Esophagus squamous epithelium (tissue), 5 donors: ENCODE results near the gene ERP29. TPM values are rescaled to one million over a fixed set of nuclear protein-coding genes. Genes with fewer than 3 reads are reported as not detected.

Experiments
- DNase-seq: peaks from one replicate; lab custom pipeline; 2025; lab: John Stamatoyannopoulos, UW
- H3K27ac ChIP-seq, 4 donors: fragments of 200-600 bp; sonication (generic); one replicate each; pipeline ENCODE4 v1.5.1; 2016 to 2019; ENCODE audit warnings: mild to moderate bottlenecking in 1 of 4
- H3K27me3 ChIP-seq, 4 donors: fragments of 200-600 bp; sonication (generic); 1 replicate in 3 of 4; 2 replicates in 1 of 4; pipeline versions ENCODE4 v1.5.1 to v1.6.0; 2017 to 2021; ENCODE audit warnings: antibody characterized with exemption in 1 of 4
- H3K36me3 ChIP-seq, 3 donors: fragments of 200-600 bp; sonication (generic); one replicate each; pipeline ENCODE4 v1.5.1; 2016 to 2019
- H3K4me1 ChIP-seq, 3 donors: fragments of 200-600 bp; sonication (generic); one replicate each; pipeline ENCODE4 v1.5.1; 2017 to 2019
- H3K4me3 ChIP-seq, 4 donors: fragments of 200-600 bp; sonication (generic); 1 replicate in 3 of 4; 2 replicates in 1 of 4; pipeline ENCODE4 v1.5.1; 2016 to 2019; ENCODE audit warnings: mild to moderate bottlenecking in 2 of 4, moderate library complexity in 1 of 4
- H3K9me3 ChIP-seq, 3 donors: fragments of 200-600 bp; sonication (generic); one replicate each; pipeline ENCODE4 v1.5.1; 2016 to 2019
- POLR2A ChIP-seq, 4 donors: fragments of 450-650 bp; IDR thresholded peaks; one replicate each; pipeline ENCODE4 v1.6.1; 2017; ENCODE audit warnings: antibody characterized with exemption in 4 of 4, mild to moderate bottlenecking in 4 of 4, moderate library complexity in 3 of 4
- WGBS, 2 donors: methylation state at CpG; one replicate each; pipeline ENCODE4 v1.1.5; 2018; 5-methylcytosine and 5-hydroxymethylcytosine counted together
- intact Hi-C: fragments of 100-400 bp; cut with DNase I; formaldehyde crosslinking; loops from one replicate; pipeline ENCODE4 v1.15.0; 2022
- total RNA-seq, 4 donors: library from RNA; depleted of rRNA; stranded (reverse); fragments of >200 nt; gene quantifications; one replicate each; pipeline ENCODE4 v1.1.0, GENCODE V29; 2016
- TF ChIP-seq, protein P1 (sequence below), 6 experiments: fragments of 450-650 bp in 4 of 6; fragments of 200-600 bp in 2 of 6; sonication (generic) in 2 of 6; IDR thresholded peaks; one replicate each; pipeline ENCODE4 v1.5.1; 2016 to 2019; ENCODE audit warnings: antibody characterized with exemption in 6 of 6, mild to moderate bottlenecking in 4 of 6, moderate library complexity in 4 of 6
- donor health status: DM: yes; HTN: yes; CAD: no.

ERP29 gene
- total RNA-seq, 4 donors from 2014 or later, result 35.3 to 61.4 (median 44.2) TPM

DNA sequence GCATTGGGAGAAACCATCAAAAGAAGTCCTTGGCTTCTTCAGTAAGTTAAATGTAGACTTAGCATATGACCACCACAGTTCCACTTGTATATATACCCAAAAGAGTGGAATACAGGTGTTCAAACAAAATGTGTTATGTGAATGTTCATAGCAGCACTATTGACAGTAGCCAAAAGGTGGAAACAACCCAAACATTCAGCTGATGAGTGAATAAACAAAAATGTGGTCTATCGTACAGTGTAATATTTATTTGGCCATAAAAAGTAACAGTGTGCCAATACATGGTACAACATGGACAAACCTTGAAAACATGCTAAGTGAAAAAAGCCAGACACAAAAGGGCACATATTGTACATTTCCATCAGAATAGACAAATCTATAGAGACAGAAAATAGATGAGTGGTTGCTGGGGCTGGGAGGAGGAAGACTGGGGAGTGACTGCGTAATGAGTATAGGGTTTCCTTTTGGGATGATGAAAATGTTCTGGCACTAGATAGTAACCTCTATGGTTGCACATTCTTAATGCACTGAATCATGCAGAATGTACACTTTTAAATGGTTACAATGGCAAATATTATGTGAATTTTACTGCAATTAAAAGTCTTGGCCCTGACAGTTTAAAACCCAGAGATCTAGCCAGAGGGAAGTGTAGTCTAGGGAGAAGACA, 5.5 kb downstream of the ERP29 start:
- Histone ChIP-seq H3K4me3 (no peak overlapping the region), H3K36me3 (peaks cover 11 to 73% (median 23%) of the 10 kb centered on the region in 3 donors), H3K27me3 (no peaks in the 10 kb centered on the region), H3K27ac (no peak overlapping the region), H3K4me1 (peaks cover 11 to 42% (median 18%) of the 10 kb centered on the region in 3 donors), H3K9me3 (no peaks in the 10 kb centered on the region)
- no peak for DNase-seq
- 59 to 78% methylated on average over 2 of the region's 2 CpGs for WGBS, 2 donors
- TF ChIP-seq, protein P1, sequence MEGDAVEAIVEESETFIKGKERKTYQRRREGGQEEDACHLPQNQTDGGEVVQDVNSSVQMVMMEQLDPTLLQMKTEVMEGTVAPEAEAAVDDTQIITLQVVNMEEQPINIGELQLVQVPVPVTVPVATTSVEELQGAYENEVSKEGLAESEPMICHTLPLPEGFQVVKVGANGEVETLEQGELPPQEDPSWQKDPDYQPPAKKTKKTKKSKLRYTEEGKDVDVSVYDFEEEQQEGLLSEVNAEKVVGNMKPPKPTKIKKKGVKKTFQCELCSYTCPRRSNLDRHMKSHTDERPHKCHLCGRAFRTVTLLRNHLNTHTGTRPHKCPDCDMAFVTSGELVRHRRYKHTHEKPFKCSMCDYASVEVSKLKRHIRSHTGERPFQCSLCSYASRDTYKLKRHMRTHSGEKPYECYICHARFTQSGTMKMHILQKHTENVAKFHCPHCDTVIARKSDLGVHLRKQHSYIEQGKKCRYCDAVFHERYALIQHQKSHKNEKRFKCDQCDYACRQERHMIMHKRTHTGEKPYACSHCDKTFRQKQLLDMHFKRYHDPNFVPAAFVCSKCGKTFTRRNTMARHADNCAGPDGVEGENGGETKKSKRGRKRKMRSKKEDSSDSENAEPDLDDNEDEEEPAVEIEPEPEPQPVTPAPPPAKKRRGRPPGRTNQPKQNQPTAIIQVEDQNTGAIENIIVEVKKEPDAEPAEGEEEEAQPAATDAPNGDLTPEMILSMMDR (IDR thresholded peaks at IDR 0.05), result no peak
- no peak for TF ChIP-seq POLR2A (IDR thresholded peaks at IDR 0.05)
- intact Hi-C loops, result no loop called here

DNA sequence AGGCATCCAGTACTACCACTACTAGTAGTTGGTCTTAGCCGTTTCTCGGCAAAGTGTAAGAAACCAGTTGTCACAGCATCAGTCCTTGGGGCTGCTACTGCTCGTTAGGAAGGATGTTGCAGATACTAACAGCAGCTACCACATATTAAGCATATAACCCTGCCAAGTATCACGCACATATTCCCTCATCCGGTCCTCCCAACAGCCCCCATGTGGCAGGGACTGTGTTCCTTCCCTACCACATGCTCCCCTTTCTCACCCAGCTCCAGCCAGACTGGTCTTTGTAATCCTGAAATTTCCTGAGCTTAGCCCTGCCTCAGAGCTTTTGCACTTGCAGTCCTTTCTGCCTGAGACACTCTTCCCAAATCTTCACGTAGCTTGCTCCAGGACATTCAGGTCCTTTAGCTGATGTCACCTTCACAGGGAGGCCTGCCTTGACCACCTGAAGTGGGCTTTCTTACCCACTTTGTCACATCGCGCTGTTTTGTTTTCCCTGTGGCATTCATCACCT, 7.8 kb downstream of the ERP29 start:
- peaks cover 11 to 89% (median 23%) of the 10 kb centered on the region in 3 donors for H3K36me3 ChIP-seq
- no peak overlapping the region for H3K4me3 ChIP-seq
- H3K4me1 ChIP-seq, result peaks cover 0 to 23% (median 4%) of the 10 kb centered on the region in 3 donors
- intact Hi-C loops, result no loop called here
- H3K27me3 ChIP-seq, result no peaks in the 10 kb centered on the region
- TF ChIP-seq, protein P1 (IDR thresholded peaks at IDR 0.05), result no peak
- TF ChIP-seq POLR2A (IDR thresholded peaks at IDR 0.05), result no peak
- no peak for DNase-seq
- 82 to 96% methylated on average over 7 to 8 of the region's 8 CpGs for WGBS, 2 donors
- H3K9me3 ChIP-seq, result no peaks in the 10 kb centered on the region
- H3K27ac ChIP-seq, result no peak overlapping the region

DNA sequence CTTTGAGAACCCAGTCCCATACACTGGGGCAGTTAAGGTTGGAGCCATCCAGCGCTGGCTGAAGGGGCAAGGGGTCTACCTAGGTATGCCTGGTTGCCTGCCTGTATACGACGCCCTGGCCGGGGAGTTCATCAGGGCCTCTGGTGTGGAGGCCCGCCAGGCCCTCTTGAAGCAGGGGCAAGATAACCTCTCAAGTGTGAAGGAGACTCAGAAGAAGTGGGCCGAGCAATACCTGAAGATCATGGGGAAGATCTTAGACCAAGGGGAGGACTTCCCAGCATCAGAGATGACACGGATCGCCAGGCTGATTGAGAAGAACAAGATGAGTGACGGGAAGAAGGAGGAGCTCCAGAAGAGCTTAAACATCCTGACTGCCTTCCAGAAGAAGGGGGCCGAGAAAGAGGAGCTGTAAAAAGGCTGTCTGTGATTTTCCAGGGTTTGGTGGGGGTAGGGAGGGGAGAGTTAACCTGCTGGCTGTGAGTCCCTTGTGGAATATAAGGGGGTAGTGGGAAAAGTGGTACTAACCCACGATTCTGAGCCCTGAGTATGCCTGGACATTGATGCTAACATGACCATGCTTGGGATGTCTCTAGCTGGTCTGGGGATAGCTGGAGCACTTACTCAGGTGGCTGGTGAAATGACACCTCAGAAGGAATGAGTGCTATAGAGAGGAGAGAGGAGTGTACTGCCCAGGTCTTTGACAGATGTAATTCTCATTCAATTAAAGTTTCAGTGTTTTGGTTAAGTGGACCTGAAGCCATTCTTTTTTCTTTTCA, 9.2 kb downstream of the ERP29 start:
- no peak overlapping the region for H3K4me3 ChIP-seq
- WGBS, 2 donors, result 75 to 91% methylated on average over 6 to 11 of the region's 11 CpGs
- TF ChIP-seq, protein P1 (IDR thresholded peaks at IDR 0.05), result no peak
- TF ChIP-seq POLR2A (IDR thresholded peaks at IDR 0.05), result no peak
- H3K36me3 ChIP-seq, result peaks cover 11 to 86% (median 23%) of the 10 kb centered on the region in 3 donors
- H3K27ac ChIP-seq, result no peak overlapping the region
- H3K4me1 ChIP-seq, result peaks cover 0 to 15% (median under 1%) of the 10 kb centered on the region in 3 donors
- no peak for DNase-seq
- no peaks in the 10 kb centered on the region for H3K9me3 ChIP-seq
- intact Hi-C loops, result no loop called here
- H3K27me3 ChIP-seq, result no peaks in the 10 kb centered on the region

DNA sequence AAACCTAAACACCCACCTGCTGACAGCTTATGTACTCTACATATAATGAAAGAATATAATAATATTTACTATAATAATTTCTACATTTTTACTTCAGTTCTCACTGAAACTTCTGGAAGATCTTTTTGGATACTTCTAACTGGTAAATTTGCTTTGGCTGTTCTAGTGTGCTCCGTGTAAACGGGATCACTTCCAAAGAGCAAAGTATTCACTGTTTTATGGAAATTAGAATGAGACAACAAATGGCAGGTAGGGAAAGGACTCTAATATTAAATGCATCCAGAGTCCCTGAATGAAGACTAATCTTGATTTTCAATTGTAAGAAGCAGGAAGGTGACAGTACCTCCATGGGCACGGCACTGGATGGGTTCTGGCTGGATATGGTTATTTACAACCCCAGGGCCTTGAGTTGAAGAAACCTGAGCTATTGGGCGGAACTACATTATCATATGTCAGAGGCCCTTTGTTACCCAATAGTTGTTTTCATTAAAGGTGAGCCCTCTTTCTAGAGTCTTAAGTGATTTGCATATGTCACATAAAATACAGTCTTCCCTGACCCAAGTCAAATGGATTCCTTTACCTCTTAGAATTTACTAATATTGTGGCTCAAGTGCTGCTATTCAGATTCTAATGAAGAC, 10.7 kb downstream of the ERP29 start:
- Histone ChIP-seq H3K27me3 (no peaks in the 10 kb centered on the region), H3K36me3 (peaks cover 11 to 90% (median 27%) of the 10 kb centered on the region in 3 donors), H3K4me3 (no peak overlapping the region), H3K27ac (no peak overlapping the region), H3K9me3 (no peaks in the 10 kb centered on the region), H3K4me1 (peaks cover 0 to 9% (median 0%) of the 10 kb centered on the region in 3 donors)
- no peak for DNase-seq
- TF ChIP-seq POLR2A (IDR thresholded peaks at IDR 0.05), result no peak
- TF ChIP-seq, protein P1 (IDR thresholded peaks at IDR 0.05), result no peak
- 63 to 77% methylated on average over 3 to 4 of the region's 4 CpGs for WGBS, 2 donors
- intact Hi-C loops, result no loop called here
